ENCODE results near the gene PVALEF. TPM values are rescaled to one million over a fixed set of nuclear protein-coding genes. Genes with fewer than 3 reads are reported as not detected.

The PVALEF gene
- total and polyA plus RNA-seq, 2 of the 13 experiments (the other 11 are each of a cell fraction or from before 2014, with no cell fraction given), result 0.18 TPM

- BruUV-seq (replicated peaks), result no TSS peak
- Histone ChIP-seq H3K9ac (ENCODE audit: insufficient read depth, low read depth, low read length) (no peak overlapping the region), H3K36me3 (replicated peaks in 1 of 2; ENCODE audit: control insufficient read depth in 1 of 2, insufficient read depth in 2 of 2, low read length in 2 of 2) (peaks cover 10 to 15% of the 10 kb centered on the region in 2 experiments; a peak in 4 of 5 replicates), H3K4me3 (replicated peaks in 1 of 3; ENCODE audit: insufficient read depth in 1 of 3, low read depth in 2 of 3, low read length in 3 of 3) (no peak overlapping the region), H3K4me2 (ENCODE audit: low read depth, low read length) (no peak overlapping the region), H3K27me3 (ENCODE audit: control insufficient read depth in 1 of 2, insufficient read depth in 2 of 2, low read length in 2 of 2) (no peaks in the 10 kb centered on the region), H2AFZ (ENCODE audit: low read length) (no peak overlapping the region), H4K20me1 (ENCODE audit: insufficient read depth, low read length) (no peaks in the 10 kb centered on the region; the same call in 1 of the 2 replicates), H3K27ac (ENCODE audit: extremely low read length, insufficient read depth, low read length) (no peak overlapping the region), H3K79me2 (ENCODE audit: insufficient read depth, low read length) (peaks cover 12% of the 10 kb centered on the region), H3K4me1 (ENCODE audit: insufficient read depth, low read length) (peaks cover 19% of the 10 kb centered on the region), H3K9me3 (ENCODE audit: low read length) (no peaks in the 10 kb centered on the region)
- no peak for FAIRE-seq
- CTCF ChIA-PET (ENCODE audit: low intra/inter-chr PET ratio, low total read pairs), result no interaction called here
- 92% methylated on average over 24 of the region's 24 CpGs for WGBS (ENCODE audit: low lambda C conversion rate)
- POLR2A ChIA-PET, result no interaction called here
- intact Hi-C loops (cut with micrococcal nuclease; ENCODE audit: unreplicated experiment), result loop anchor here (5.0 kb wide), 1 partner anchor 77 kb away; no protein-coding TSS in a partner anchor
- no peak for ATAC-seq
- no peak for DNase-seq (ENCODE audit: low spot score)
- TF ChIP-seq AGO2 (optimal IDR thresholded peaks at IDR 0.05; ENCODE audit: low read depth, low read length) (peak; percentile 30), KDM5B (CRISPR knock-in tag; IDR thresholded peaks at IDR 0.05; ENCODE audit: borderline replicate concordance) (peak; percentile 33; the same call in 1 of the 2 replicates), RFX5 (IDR thresholded peaks at IDR 0.05; ENCODE audit: low read depth, low read length) (no peak)
- in situ Hi-C loops (cut with HindIII; ENCODE audit: extremely low pct_ligation_motif_present, low pct_unique_long_range_greater_than_20kb), result no loop called here
Measured at GRCh38 chr17:81219476-81220180, 54.3 kb downstream of the PVALEF start.

GRCh38 chr17:81221371-81221841 lies 56.1 kb downstream of the PVALEF start:
- in situ Hi-C loops (cut with HindIII; ENCODE audit: extremely low pct_ligation_motif_present, low pct_unique_long_range_greater_than_20kb) (no loop called here), intact Hi-C loops (cut with micrococcal nuclease; ENCODE audit: unreplicated experiment) (loop anchor here (5.0 kb wide), 1 partner anchor 79 kb away; no protein-coding TSS in a partner anchor)
- H3K4me1 ChIP-seq (ENCODE audit: insufficient read depth, low read length), result peaks cover 24% of the 10 kb centered on the region
- no peaks in the 10 kb centered on the region; the same call in 1 of the 2 replicates for H4K20me1 ChIP-seq (ENCODE audit: insufficient read depth, low read length)
- ATAC-seq (no peak), DNase-seq (ENCODE audit: low spot score) (no peak), FAIRE-seq (no peak)
- BruUV-seq (replicated peaks), result no TSS peak
- H3K4me3 ChIP-seq (replicated peaks in 1 of 3; ENCODE audit: insufficient read depth in 1 of 3, low read depth in 2 of 3, low read length in 3 of 3), result peak overlapping the region; percentile 63 to 91 (median 87)
- ChIA-PET CTCF (ENCODE audit: low intra/inter-chr PET ratio, low total read pairs) (no interaction called here), POLR2A (interaction anchor here (0.7 to 1.5 kb wide), 2 partner anchors 17 to 50 kb away, joined by 3 to 5 read pairs; partner anchors contain the start of genes NDUFAF8 and TEPSIN)
- H2AFZ ChIP-seq (ENCODE audit: low read length), result no peak overlapping the region
- H3K4me2 ChIP-seq (ENCODE audit: low read depth, low read length), result peak overlapping the region; percentile 93
- no peaks in the 10 kb centered on the region for H3K27me3 ChIP-seq (ENCODE audit: control insufficient read depth in 1 of 2, insufficient read depth in 2 of 2, low read length in 2 of 2)
- 33% methylated on average over 11 of the region's 11 CpGs for WGBS (ENCODE audit: low lambda C conversion rate)
- H3K79me2 ChIP-seq (ENCODE audit: insufficient read depth, low read length), result peaks cover 12% of the 10 kb centered on the region
- H3K9me3 ChIP-seq (ENCODE audit: low read length), result no peaks in the 10 kb centered on the region
- H3K27ac ChIP-seq (ENCODE audit: extremely low read length, insufficient read depth, low read length), result peak overlapping the region; percentile 16
- H3K36me3 ChIP-seq (replicated peaks in 1 of 2; ENCODE audit: control insufficient read depth in 1 of 2, insufficient read depth in 2 of 2, low read length in 2 of 2), result peaks cover 10 to 15% of the 10 kb centered on the region in 2 experiments; a peak in 4 of 5 replicates
- H3K9ac ChIP-seq (ENCODE audit: insufficient read depth, low read depth, low read length), result peak overlapping the region; percentile 74
- TF ChIP-seq ZBTB40 (IDR thresholded peaks at IDR 0.05), result no peak
- peak; percentile 49; the same call in 1 of the 2 replicates for TF ChIP-seq ZBTB40 (CRISPR knock-in tag; IDR thresholded peaks at IDR 0.05)
- TF ChIP-seq BRF2 (CRISPR knock-in tag; IDR thresholded peaks at IDR 0.05), result no peak
